Liver (tissue), 9 donors: Measurements from ENCODE around the gene CCDC92. TPM values are rescaled to one million over a fixed set of nuclear protein-coding genes. Genes with fewer than 3 reads are reported as not detected.
A peak's percentile ranks its signal among the peaks of the same experiment; 100 is the strongest.

ENCODE experiments used
- DNase-seq: peaks from one replicate; pipeline ENCODE4 v3.0.0-alpha.2; 2017; ENCODE audit warnings: low spot score
- H3K27ac ChIP-seq, 2 donors: one replicate each; pipeline ENCODE4 v1.7.0; 2013; ENCODE audit warnings: inconsistent platforms in 2 of 2, low read length in 2 of 2, control low read depth in 1 of 2, low read depth in 1 of 2, mild to moderate bottlenecking in 1 of 2
- H3K27me3 ChIP-seq, 4 donors: one replicate each; pipeline versions ENCODE4 v1.6.1 to v1.7.0; 2013; ENCODE audit warnings: low read length in 3 of 4, inconsistent platforms in 1 of 4, mild to moderate bottlenecking in 1 of 4, moderate library complexity in 1 of 4; ENCODE audit not compliant: control insufficient read depth in 4 of 4, insufficient read depth in 4 of 4
- H3K36me3 ChIP-seq, 4 donors: one replicate each; pipeline versions ENCODE4 v1.6.1 to v1.7.0; 2013; ENCODE audit warnings: low read length in 3 of 4, mild to moderate bottlenecking in 3 of 4, low read depth in 1 of 4, moderate library complexity in 1 of 4; ENCODE audit not compliant: control insufficient read depth in 4 of 4, insufficient read depth in 3 of 4
- H3K4me1 ChIP-seq, 4 donors: one replicate each; pipeline versions ENCODE4 v1.6.1 to v1.7.0; 2013; ENCODE audit warnings: low read length in 3 of 4, mild to moderate bottlenecking in 3 of 4, moderate library complexity in 1 of 4; ENCODE audit not compliant: control insufficient read depth in 4 of 4, insufficient read depth in 4 of 4
- H3K4me3 ChIP-seq, 3 donors: one replicate each; pipeline versions ENCODE4 v1.6.1 to v1.7.0; 2013; ENCODE audit warnings: low read length in 3 of 3, control low read depth in 1 of 3, low read depth in 1 of 3, mild to moderate bottlenecking in 1 of 3
- H3K9ac ChIP-seq, 2 donors: one replicate each; pipeline ENCODE4 v1.7.0; 2013; ENCODE audit warnings: low read length in 2 of 2, mild to moderate bottlenecking in 2 of 2, moderate library complexity in 2 of 2, control low read depth in 1 of 2, low read depth in 1 of 2
- H3K9me3 ChIP-seq, 4 donors: one replicate each; pipeline versions ENCODE4 v1.6.1 to v1.7.0; 2013; ENCODE audit warnings: low read length in 3 of 4; ENCODE audit not compliant: control insufficient read depth in 4 of 4
- ATF3 ChIP-seq: IDR thresholded peaks from 2 replicates; pipeline ENCODE4 v1.6.1; 2016; ENCODE audit warnings: antibody characterized with exemption
- EGR1 ChIP-seq, 2 donors: IDR thresholded peaks; 2 replicates each; pipeline ENCODE4 v1.6.1; 2016 to 2018; ENCODE audit warnings: antibody characterized with exemption in 2 of 2, low read depth in 2 of 2
- FOXA1 ChIP-seq: IDR thresholded peaks from 2 replicates; pipeline ENCODE4 v1.6.1; 2016; ENCODE audit warnings: antibody characterized with exemption
- FOXA2 ChIP-seq: IDR thresholded peaks from 2 replicates; pipeline ENCODE4 v1.6.1; 2016; ENCODE audit warnings: antibody characterized with exemption
- GABPA ChIP-seq, 2 donors: IDR thresholded peaks in 1 of 2; conservative IDR thresholded peaks in 1 of 2; 2 replicates each; pipeline ENCODE4 v1.6.1; 2016; ENCODE audit warnings: antibody characterized with exemption in 2 of 2, mild to moderate bottlenecking in 1 of 2, moderate library complexity in 1 of 2
- HNF4A ChIP-seq, 2 donors: conservative IDR thresholded peaks; 2 replicates each; pipeline ENCODE4 v1.6.1; 2016; ENCODE audit warnings: antibody characterized with exemption in 2 of 2, mild to moderate bottlenecking in 2 of 2
- HNF4G ChIP-seq: IDR thresholded peaks from 2 replicates; pipeline ENCODE4 v1.6.1; 2016; ENCODE audit warnings: antibody characterized with exemption
- JUND ChIP-seq, 2 donors: IDR thresholded peaks; 2 replicates each; pipeline ENCODE4 v1.6.1; 2016; ENCODE audit warnings: antibody characterized with exemption in 2 of 2
- MAX ChIP-seq: IDR thresholded peaks from 2 replicates; pipeline ENCODE4 v1.6.1; 2016; ENCODE audit warnings: antibody characterized with exemption
- NR2F2 ChIP-seq: IDR thresholded peaks from 2 replicates; pipeline ENCODE4 v1.6.1; 2016; ENCODE audit warnings: antibody characterized with exemption
- RXRA ChIP-seq, 2 donors: IDR thresholded peaks; 2 replicates each; pipeline ENCODE4 v1.6.1; 2017 to 2018; ENCODE audit warnings: antibody characterized with exemption in 2 of 2, mild to moderate bottlenecking in 1 of 2
- SP1 ChIP-seq: IDR thresholded peaks from 2 replicates; pipeline ENCODE4 v1.6.1; 2018; ENCODE audit warnings: antibody characterized with exemption, mild to moderate bottlenecking
- TAF1 ChIP-seq: conservative IDR thresholded peaks from 2 replicates; pipeline ENCODE4 v1.6.1; 2016; ENCODE audit warnings: antibody characterized with exemption, mild to moderate bottlenecking
- YY1 ChIP-seq: IDR thresholded peaks from 2 replicates; pipeline ENCODE4 v1.6.1; 2016; ENCODE audit warnings: antibody characterized with exemption, mild to moderate bottlenecking
- ZBTB33 ChIP-seq: IDR thresholded peaks from 2 replicates; pipeline ENCODE4 v1.6.1; 2016; ENCODE audit warnings: antibody characterized with exemption
- WGBS: extraction: QIAGEN DNeasy Blood & Tissue Kit; methylation state at CpG from one replicate; pipeline ENCODE4 v1.1.7; 2013; 5-methylcytosine and 5-hydroxymethylcytosine counted together
- polyA plus RNA-seq, 2 donors: library from polyadenylated mRNA; stranded (reverse) in 1 of 2; unstranded in 1 of 2; fragments of 200-250 nt in 1 of 2; fragments of >200 nt in 1 of 2; fragmentation: Nextera tagmentation in 1 of 2; extraction: Ambion mirVana in 1 of 2; gene quantifications; one replicate each; pipeline versions ENCODE4 v1.2.1 to v1.2.3, GENCODE V29; 2013 to 2015
- total RNA-seq, 2 donors: library from RNA; depleted of rRNA; stranded (reverse); fragments of >200 nt; gene quantifications; one replicate each; pipeline ENCODE4 v1.2.3, GENCODE V29; 2014
- TF ChIP-seq, protein P1 (sequence below): IDR thresholded peaks from 2 replicates; pipeline ENCODE4 v1.6.1; 2016; ENCODE audit warnings: antibody characterized with exemption, mild to moderate bottlenecking
- donor health status: healthy.
- donor health status: healthy.
- donor health status: healthy.
- donor health status: healthy.
- donor health status: healthy.

Gene CCDC92
- total and polyA plus RNA-seq, 4 donors = 2.1 to 14.6 (median 9.3) TPM

GRCh38 chr12:123929946-123930583, 42.6 kb downstream of the CCDC92 start:
- H3K9ac ChIP-seq = no peak overlapping the region
- H3K4me3 ChIP-seq = no peak overlapping the region
- H3K27me3 ChIP-seq = no peaks in the 10 kb centered on the region
- no peaks in the 10 kb centered on the region for H3K36me3 ChIP-seq
- no peaks in the 10 kb centered on the region for H3K9me3 ChIP-seq
- H3K4me1 ChIP-seq = no peaks in the 10 kb centered on the region
- H3K27ac ChIP-seq = no peak overlapping the region
- no peak for DNase-seq
- no peak for TF ChIP-seq TAF1
- TF ChIP-seq ATF3 = no peak
- 88% methylated on average over 9 of the region's 9 CpGs for WGBS

DNA sequence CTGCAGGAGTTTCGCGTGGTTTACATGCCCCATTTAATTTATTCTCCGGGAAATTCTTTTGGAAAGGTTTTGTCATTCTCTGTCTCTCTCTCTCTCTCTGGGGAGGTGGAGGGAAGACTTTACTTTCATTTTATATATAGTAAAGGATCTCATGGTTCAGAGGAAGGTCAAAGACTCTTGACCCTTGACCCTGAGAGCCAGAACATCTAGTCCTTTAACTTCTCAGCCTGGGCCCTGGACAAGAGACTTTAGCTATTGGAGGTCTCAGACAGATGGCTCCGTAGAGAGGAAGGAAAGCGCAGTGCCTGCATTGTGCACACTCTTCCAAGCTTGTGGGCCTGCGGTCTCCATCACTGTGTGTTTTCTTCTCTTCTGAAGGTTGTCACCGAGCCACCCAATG, 43.7 kb downstream of the CCDC92 start:
- WGBS = 84% methylated on average over 7 of the region's 7 CpGs

DNA sequence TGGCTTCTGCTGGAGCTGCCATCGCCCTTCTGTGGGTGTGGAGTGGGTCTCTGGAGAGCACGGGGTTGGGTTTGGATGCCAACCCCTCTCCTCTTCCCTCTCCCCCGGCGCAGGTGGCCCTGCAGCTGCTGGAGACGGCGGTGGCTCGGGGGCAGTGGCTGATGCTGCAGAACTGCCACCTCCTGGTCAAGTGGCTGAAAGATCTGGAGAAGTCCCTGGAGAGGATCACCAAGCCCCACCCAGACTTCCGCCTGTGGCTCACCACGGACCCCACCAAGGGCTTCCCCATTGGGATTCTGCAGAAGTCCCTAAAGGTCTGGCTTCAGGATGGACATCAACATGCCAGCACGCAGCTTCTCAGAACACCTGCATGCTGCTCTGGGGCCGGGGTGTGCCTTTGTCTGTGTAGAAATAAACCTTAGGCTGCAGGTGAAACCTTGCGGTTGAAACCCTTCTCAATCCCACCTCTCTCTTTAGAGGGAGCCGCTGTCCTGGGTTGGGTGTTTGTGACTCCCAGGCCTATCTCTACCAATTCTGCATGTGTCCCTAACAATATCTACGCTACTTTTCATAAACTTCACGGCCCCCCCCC, 44.3 kb downstream of the CCDC92 start:
- no peaks in the 10 kb centered on the region for H3K36me3 ChIP-seq
- no peaks in the 10 kb centered on the region for H3K9me3 ChIP-seq
- H3K27ac ChIP-seq = no peak overlapping the region
- no peak overlapping the region for H3K9ac ChIP-seq
- WGBS = 83% methylated on average over 15 of the region's 15 CpGs
- DNase-seq = no peak
- H3K4me3 ChIP-seq = no peak overlapping the region
- H3K4me1 ChIP-seq = no peaks in the 10 kb centered on the region
- no peaks in the 10 kb centered on the region for H3K27me3 ChIP-seq
- TF ChIP-seq HNF4A (conservative IDR thresholded peaks at IDR 0.05) = no peak
- TF ChIP-seq FOXA1 = no peak
- TF ChIP-seq HNF4G = no peak
- no peak for TF ChIP-seq RXRA (IDR thresholded peaks at IDR 0.05)
- no peak for TF ChIP-seq ZBTB33
- TF ChIP-seq, protein P1, sequence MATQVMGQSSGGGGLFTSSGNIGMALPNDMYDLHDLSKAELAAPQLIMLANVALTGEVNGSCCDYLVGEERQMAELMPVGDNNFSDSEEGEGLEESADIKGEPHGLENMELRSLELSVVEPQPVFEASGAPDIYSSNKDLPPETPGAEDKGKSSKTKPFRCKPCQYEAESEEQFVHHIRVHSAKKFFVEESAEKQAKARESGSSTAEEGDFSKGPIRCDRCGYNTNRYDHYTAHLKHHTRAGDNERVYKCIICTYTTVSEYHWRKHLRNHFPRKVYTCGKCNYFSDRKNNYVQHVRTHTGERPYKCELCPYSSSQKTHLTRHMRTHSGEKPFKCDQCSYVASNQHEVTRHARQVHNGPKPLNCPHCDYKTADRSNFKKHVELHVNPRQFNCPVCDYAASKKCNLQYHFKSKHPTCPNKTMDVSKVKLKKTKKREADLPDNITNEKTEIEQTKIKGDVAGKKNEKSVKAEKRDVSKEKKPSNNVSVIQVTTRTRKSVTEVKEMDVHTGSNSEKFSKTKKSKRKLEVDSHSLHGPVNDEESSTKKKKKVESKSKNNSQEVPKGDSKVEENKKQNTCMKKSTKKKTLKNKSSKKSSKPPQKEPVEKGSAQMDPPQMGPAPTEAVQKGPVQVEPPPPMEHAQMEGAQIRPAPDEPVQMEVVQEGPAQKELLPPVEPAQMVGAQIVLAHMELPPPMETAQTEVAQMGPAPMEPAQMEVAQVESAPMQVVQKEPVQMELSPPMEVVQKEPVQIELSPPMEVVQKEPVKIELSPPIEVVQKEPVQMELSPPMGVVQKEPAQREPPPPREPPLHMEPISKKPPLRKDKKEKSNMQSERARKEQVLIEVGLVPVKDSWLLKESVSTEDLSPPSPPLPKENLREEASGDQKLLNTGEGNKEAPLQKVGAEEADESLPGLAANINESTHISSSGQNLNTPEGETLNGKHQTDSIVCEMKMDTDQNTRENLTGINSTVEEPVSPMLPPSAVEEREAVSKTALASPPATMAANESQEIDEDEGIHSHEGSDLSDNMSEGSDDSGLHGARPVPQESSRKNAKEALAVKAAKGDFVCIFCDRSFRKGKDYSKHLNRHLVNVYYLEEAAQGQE = no peak
- no peak for TF ChIP-seq JUND (IDR thresholded peaks at IDR 0.05)
- TF ChIP-seq ATF3 = no peak
- TF ChIP-seq NR2F2 = no peak
- TF ChIP-seq TAF1 = no peak
- TF ChIP-seq FOXA2 = no peak
- TF ChIP-seq SP1 = no peak
- TF ChIP-seq YY1 = no peak

More for the DNA sequence above, 43.7 kb downstream of the CCDC92 start:
- Histone ChIP-seq H3K4me1 (no peaks in the 10 kb centered on the region), H3K4me3 (no peak overlapping the region), H3K27me3 (no peaks in the 10 kb centered on the region), H3K36me3 (no peaks in the 10 kb centered on the region), H3K9me3 (no peaks in the 10 kb centered on the region), H3K27ac (no peak overlapping the region), H3K9ac (no peak overlapping the region)
- DNase-seq = no peak
- TF ChIP-seq GABPA (IDR thresholded peaks at IDR 0.05 in 1 of 2, conservative IDR thresholded peaks at IDR 0.05 in 1 of 2) (no peak), MAX (no peak), FOXA2 (no peak), FOXA1 (no peak), RXRA (IDR thresholded peaks at IDR 0.05) (peak in 1 of 2 donors; percentile 23), ZBTB33 (no peak), NR2F2 (peak; percentile 92), HNF4A (conservative IDR thresholded peaks at IDR 0.05) (no peak), HNF4G (no peak), EGR1 (IDR thresholded peaks at IDR 0.05; ENCODE audit: low read depth in 2 of 2) (no peak), YY1 (no peak)
